GM15510 (cell line): ENCODE results near the gene DCHS1.

Source experiments
- POLR2A ChIP-seq: IDR thresholded peaks from 3 replicates; pipeline ENCODE4 v1.6.1; 2011; ENCODE audit warnings: borderline replicate concordance; ENCODE audit not compliant: insufficient read length; ENCODE audit errors: extremely low read depth

The DCHS1 gene

GRCh38 chr11:6677018-6677417, 21.4 kb upstream of the DCHS1 start:
- TF ChIP-seq POLR2A: no peak

- no peak for TF ChIP-seq POLR2A
These were observed 19.3 kb upstream of the DCHS1 start for GRCh38 chr11:6674862-6675261.

- TF ChIP-seq POLR2A: no peak
These were observed 18.6 kb upstream of the DCHS1 start for GRCh38 chr11:6674219-6674597.

- TF ChIP-seq POLR2A: no peak
These were observed 18.1 kb upstream of the DCHS1 start for GRCh38 chr11:6673523-6674218.

- no peak for TF ChIP-seq POLR2A
These were observed 16.4 kb upstream of the DCHS1 start for GRCh38 chr11:6671991-6672390.

- no peak for TF ChIP-seq POLR2A
These were observed 14.7 kb upstream of the DCHS1 start for GRCh38 chr11:6670202-6670830.

- no peak for TF ChIP-seq POLR2A
These were observed 12.2 kb upstream of the DCHS1 start for GRCh38 chr11:6667733-6668374.

GRCh38 chr11:6666302-6667183, 10.9 kb upstream of the DCHS1 start:
- TF ChIP-seq POLR2A: no peak

GRCh38 chr11:6664551-6664950, 8.9 kb upstream of the DCHS1 start:
- TF ChIP-seq POLR2A: no peak

- no peak for TF ChIP-seq POLR2A
These were observed 8.3 kb upstream of the DCHS1 start for GRCh38 chr11:6663794-6664469.

- no peak for TF ChIP-seq POLR2A
These were observed 5.1 kb upstream of the DCHS1 start for GRCh38 chr11:6660712-6661111.

- TF ChIP-seq POLR2A: no peak
These were observed 3.0 kb upstream of the DCHS1 start for GRCh38 chr11:6658647-6659046.

- no peak for TF ChIP-seq POLR2A
These were observed 1.7 kb upstream of the DCHS1 start for GRCh38 chr11:6657346-6657745.

GRCh38 chr11:6656936-6657335, 1.3 kb upstream of the DCHS1 start:
- no peak for TF ChIP-seq POLR2A

- no peak for TF ChIP-seq POLR2A
These were observed 941 bp upstream of the DCHS1 start for GRCh38 chr11:6656584-6656915.

- TF ChIP-seq POLR2A: no peak
These were observed 404 bp downstream of the DCHS1 start for GRCh38 chr11:6655020-6655789.
